ENCODE data around the gene SETD1A.
"Not testable (repeated sequence)": the region's sequence is repeated elsewhere in the genome, so short reads cannot be mapped to it uniquely, and the experiment has no call there.

Gene SETD1A

GRCh38 chr16:31009120-31009519 is 51.6 kb downstream of the SETD1A start:
- H3K4me3 ChIP-seq (ENCODE audit: low read depth, low read length): no peak overlapping the region
- TF ChIP-seq CTCF (conservative IDR thresholded peaks at IDR 0.05; ENCODE audit: low read depth, low read length): no peak
- DNase-seq (ENCODE audit: low read depth): no peak

GRCh38 chr16:31009894-31010584 is 52.5 kb downstream of the SETD1A start:
- H3K4me3 ChIP-seq (ENCODE audit: low read depth, low read length): peak overlapping the region; percentile 51
- no peak for DNase-seq (ENCODE audit: low read depth)
- TF ChIP-seq CTCF (conservative IDR thresholded peaks at IDR 0.05; ENCODE audit: low read depth, low read length): no peak

- no peak for TF ChIP-seq CTCF (conservative IDR thresholded peaks at IDR 0.05; ENCODE audit: low read depth, low read length)
- peak within 1 kb of the TSS; percentile 51 for H3K4me3 ChIP-seq (ENCODE audit: low read depth, low read length)
- DNase-seq (ENCODE audit: low read depth): no peak
These were observed 53.2 kb downstream of the SETD1A start, which contains the start of gene STX1B for GRCh38 chr16:31010585-31011325. TSS of gene STX1B (minus strand) at chr16:31010638. CDS start at chr16:31010396, 242 bp downstream.

- not testable (repeated sequence) for H3K4me3 ChIP-seq (ENCODE audit: low read depth, low read length); DNase-seq (ENCODE audit: low read depth)
These were observed 54.3 kb downstream of the SETD1A start for GRCh38 chr16:31011815-31012214.

GRCh38 chr16:31013292-31013691 is 55.7 kb downstream of the SETD1A start:
- not testable (repeated sequence) for DNase-seq (ENCODE audit: low read depth)

GRCh38 chr16:31016018-31016417 is 58.5 kb downstream of the SETD1A start:
- no peak overlapping the region for H3K4me3 ChIP-seq (ENCODE audit: low read depth, low read length)
- DNase-seq (ENCODE audit: low read depth): no peak
- peak; percentile 17 for TF ChIP-seq CTCF (conservative IDR thresholded peaks at IDR 0.05; ENCODE audit: low read depth, low read length)

More at GRCh38 chr16:31013292-31013691, 55.7 kb downstream of the SETD1A start:
- not testable (repeated sequence) for H3K4me3 ChIP-seq (ENCODE audit: low read depth, low read length)

GRCh38 chr16:31017756-31018155 is 60.2 kb downstream of the SETD1A start:
- H3K4me3 ChIP-seq (ENCODE audit: low read depth, low read length); DNase-seq (ENCODE audit: low read depth): not testable (repeated sequence)

- no peak for TF ChIP-seq CTCF (conservative IDR thresholded peaks at IDR 0.05; ENCODE audit: low read depth, low read length)
These were observed 63.0 kb downstream of the SETD1A start for GRCh38 chr16:31020536-31020935.

More at GRCh38 chr16:31020536-31020935, 63.0 kb downstream of the SETD1A start:
- H3K4me3 ChIP-seq (ENCODE audit: low read depth, low read length): no peak overlapping the region
- no peak for DNase-seq (ENCODE audit: low read depth)

Measured in choroid plexus epithelial cell (primary cell).